Inferior parietal cortex (tissue), 1 donor: ENCODE measurements around the gene ANKRD66.
"Not testable (repeated sequence)": the region's sequence is repeated elsewhere in the genome, so short reads cannot be mapped to it uniquely, and the experiment has no call there.

ENCODE experiments used
- DNase-seq: peaks from one replicate; pipeline ENCODE4 v3.0.0-alpha.2; 2016; ENCODE audit errors: extremely low spot score

ANKRD66 gene

DNA sequence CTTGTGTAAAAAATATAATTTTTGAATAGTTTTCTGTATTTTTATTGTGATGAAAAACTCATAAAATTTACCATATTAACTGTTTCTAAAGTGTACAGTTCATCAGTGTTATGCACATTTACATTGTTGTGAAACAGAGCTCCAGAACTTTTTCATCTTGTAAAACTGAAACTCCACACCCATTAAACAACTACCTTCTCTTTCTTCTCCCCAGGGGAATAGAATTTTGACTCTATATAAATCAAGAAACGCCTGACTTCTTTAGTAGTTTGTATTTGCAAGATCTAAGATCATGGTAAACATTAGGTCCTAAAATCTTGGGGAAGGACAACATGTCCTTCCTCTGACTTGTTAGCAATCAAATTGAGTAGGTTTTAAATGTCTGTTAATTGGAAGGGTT is 9.1 kb downstream of the ANKRD66 start:
- no peak for DNase-seq

DNA sequence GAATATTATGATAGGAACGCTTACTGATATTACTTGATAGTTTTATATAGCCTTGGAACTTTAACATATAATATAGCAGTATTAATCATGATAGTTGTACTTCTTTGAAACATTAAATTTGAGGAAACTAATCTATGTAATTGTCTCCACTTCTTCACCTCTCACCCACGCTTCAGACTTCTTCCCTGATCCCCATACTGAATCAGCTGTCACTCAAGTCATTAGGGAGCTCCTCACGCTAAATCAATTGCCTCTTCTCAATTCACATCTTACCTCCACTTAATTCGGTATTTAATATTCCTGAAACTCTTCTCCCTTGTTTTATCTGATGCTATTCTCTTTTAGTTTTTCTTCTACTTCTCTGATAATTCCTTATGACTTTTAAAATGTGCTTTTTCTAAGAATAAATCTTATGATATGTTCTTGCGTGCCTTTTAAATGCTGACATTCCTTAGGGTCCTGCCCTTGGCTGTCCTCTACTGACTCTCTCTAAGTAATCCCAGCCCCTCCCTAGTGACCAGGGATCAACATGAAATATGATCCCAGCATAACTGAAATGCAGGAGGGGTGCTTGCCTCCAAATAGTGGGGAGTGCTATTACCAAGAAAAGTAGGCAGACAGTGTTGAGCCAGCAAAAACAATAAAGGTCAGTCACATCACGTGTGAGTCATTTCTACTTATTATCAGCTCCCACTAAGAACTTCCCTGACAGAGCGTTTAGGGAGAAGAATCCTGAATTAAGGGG is 9.9 kb downstream of the ANKRD66 start:
- no peak for DNase-seq

DNA sequence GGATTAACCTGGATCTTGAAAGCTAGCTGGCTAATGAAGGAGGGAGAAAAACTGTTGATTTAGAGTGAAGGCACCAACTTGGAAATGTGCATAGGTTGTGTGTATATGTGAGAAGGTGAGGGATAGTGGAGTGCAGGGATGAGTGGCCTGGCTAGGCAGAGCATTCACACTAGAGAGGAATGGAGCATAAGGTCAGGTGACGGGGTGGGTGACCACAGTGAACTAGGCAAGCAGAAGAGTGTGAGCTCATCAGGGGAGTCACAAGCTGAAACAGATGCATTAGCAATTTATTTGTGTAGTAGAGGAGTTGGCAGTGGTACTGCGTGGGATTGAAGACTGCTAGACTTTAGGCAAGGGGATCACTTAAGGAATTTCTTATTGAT is 10.5 kb downstream of the ANKRD66 start:
- DNase-seq = no peak

DNA sequence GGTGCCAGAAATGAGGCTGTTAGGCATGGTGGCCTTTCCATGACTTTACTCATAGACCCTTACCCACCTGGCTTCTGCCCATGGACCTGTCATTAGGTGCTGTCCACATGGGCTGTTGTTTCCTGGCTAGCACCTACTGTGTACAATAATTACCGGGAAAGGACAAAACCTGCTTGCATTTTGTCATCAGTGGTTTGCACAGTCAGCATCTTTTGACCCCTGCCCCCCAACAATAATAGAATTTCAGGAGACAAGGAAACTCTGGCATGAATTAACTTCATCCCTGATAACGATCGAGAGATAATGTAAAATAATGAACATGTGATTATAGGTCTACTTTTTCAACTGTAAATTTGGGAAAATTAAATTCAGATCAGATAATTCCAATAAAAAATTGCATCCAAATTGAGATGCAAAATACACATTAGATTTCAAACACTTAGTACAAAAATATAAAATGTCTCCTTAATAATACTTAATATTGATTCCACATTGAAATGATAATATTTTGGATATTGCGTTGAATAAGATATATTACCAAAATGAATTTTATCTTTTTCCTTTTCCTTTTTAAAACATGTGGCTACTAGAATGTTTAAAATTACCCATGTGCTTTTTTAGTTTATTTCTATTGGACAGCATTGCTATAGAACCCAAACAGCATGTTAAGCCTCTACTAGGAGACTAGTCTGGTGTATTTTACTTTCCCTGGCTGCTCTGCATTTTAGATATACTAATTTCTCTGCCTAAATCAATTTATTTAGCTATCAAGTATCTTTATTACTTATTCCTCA is 12.4 kb downstream of the ANKRD66 start:
- no peak for DNase-seq

- no peak for DNase-seq
These were observed 14.2 kb downstream of the ANKRD66 start for GRCh38 chr6:46760925-46761324.

- no peak for DNase-seq
These were observed 16.7 kb downstream of the ANKRD66 start for GRCh38 chr6:46763466-46763865.

- DNase-seq = not testable (repeated sequence)
These were observed 17.5 kb downstream of the ANKRD66 start for GRCh38 chr6:46764280-46764679.

GRCh38 chr6:46764961-46765360 is 18.2 kb downstream of the ANKRD66 start:
- no peak for DNase-seq

DNA sequence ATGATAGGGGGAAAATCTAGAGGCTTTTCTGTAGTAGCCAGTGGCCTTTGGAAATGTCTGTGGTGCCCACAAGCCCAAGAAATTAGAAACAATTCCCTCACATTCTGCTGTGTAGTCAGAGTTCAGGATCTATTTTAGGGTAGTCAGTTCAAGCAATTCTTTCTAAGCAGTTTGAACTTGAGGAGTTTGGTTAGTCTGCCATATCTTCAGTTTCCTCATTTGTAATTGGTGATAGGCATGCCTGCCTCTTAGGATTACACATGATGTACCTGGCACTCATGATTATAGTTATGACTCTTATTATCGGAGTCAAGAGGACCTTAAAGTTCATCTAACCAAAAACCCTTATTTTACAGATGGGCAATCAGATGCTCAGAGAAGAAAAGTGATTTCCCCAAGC is 25.3 kb downstream of the ANKRD66 start:
- DNase-seq = no peak

DNA sequence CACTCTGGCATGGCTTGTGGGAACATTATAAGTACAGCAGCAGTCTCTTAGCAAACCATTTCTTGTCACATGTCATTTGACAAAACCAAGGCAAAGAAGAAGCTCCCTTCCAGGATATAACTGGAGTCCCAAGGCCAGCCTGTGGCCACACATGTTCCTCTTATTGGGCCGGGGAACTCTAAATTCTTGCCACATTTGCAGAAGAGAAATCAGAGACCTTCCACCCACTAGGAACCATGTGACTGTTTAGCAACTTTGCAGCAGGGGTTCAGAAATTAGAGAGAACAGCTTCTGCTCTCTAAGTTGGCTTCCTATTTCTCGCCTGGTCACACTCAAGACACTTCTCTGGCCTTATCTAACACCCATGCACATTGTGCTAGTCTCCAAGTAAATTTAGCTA is 26.0 kb downstream of the ANKRD66 start:
- DNase-seq = peak; percentile 45

- no peak for DNase-seq
These were observed 26.6 kb downstream of the ANKRD66 start for GRCh38 chr6:46773201-46773855.

- not testable (repeated sequence) for DNase-seq
These were observed 28.0 kb downstream of the ANKRD66 start for GRCh38 chr6:46774736-46775135.

- DNase-seq = no peak
These were observed 29.5 kb downstream of the ANKRD66 start for GRCh38 chr6:46776070-46776712.

DNA sequence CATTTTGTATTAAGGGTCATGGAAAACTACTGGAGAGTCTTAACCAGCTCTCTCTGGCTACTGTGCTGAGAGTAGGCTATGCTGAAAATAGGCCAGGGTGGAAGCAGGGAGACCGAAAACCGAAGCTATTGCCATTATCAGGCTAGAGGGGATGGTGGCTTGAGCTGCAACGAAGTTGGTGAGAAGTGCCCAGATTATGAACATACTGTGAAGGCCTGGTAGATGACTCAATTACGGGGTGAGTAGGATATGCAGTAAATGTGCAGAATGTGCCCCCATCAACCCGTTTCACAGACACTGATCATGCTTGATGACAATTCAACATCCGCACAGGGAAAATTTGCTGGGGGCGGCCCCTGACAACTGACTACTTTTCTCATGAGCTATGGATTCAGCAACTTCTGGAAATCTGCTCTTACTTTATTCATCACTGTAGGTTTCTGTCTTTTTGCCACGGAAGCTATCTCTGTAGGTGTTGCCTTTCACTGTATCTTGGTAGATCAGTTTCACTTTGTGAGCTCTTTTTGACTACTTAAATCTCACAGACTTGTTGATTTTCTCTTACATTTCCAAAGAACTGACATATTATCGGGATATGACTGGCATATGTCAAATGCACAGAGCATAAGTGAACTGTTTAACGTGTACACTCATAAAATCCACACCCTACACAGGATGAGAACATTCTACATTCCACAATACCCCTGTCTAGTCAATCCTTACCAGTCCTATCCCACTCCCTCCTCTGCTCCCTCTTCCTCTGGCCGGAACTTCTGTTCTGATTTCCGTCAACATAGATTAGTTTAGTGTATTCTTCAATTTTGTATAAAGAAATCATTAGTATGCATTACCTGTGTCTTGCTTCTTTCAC is 31.0 kb downstream of the ANKRD66 start:
- DNase-seq = no peak

GRCh38 chr6:46781478-46782378 is 35.0 kb downstream of the ANKRD66 start:
- DNase-seq = peak; percentile 85

DNA sequence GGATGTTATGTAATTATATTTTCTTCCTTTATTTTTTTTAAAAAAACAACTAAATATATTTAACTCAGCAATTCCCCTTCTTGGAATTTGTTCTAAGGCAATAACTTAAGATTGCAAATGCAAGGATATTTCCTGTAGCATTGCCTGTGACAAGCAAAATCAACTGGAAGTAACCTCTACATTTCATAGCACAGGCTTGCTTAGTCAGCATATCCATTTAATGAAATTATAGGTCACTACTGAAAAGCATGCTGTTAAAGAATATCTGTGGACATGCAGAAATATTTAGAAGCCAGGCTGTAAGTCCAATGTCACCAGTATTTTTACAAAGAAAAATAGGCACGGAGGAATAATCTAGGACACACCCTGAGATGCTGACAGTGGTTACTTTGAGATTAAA is 37.8 kb downstream of the ANKRD66 start:
- no peak for DNase-seq

GRCh38 chr6:46787871-46788540 is 41.3 kb downstream of the ANKRD66 start:
- no peak for DNase-seq

GRCh38 chr6:46788791-46789190 is 42.1 kb downstream of the ANKRD66 start:
- no peak for DNase-seq
